T-helper 1 cell (primary cell): ENCODE results near the gene CCDC93.

Source experiments
- DNase-seq, 5 donors: peaks; one replicate each; pipeline ENCODE4 v3.0.0-alpha.2; 2012 to 2020
- total RNA-seq, 4 donors: gene quantifications; one replicate each; lab custom pipeline; 2026; lab: John Stamatoyannopoulos, UW

Gene CCDC93, protein sequence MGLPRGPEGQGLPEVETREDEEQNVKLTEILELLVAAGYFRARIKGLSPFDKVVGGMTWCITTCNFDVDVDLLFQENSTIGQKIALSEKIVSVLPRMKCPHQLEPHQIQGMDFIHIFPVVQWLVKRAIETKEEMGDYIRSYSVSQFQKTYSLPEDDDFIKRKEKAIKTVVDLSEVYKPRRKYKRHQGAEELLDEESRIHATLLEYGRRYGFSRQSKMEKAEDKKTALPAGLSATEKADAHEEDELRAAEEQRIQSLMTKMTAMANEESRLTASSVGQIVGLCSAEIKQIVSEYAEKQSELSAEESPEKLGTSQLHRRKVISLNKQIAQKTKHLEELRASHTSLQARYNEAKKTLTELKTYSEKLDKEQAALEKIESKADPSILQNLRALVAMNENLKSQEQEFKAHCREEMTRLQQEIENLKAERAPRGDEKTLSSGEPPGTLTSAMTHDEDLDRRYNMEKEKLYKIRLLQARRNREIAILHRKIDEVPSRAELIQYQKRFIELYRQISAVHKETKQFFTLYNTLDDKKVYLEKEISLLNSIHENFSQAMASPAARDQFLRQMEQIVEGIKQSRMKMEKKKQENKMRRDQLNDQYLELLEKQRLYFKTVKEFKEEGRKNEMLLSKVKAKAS
- total RNA-seq: 85.5 to 126 (median 104) reads per million in 4 donors

DNA sequence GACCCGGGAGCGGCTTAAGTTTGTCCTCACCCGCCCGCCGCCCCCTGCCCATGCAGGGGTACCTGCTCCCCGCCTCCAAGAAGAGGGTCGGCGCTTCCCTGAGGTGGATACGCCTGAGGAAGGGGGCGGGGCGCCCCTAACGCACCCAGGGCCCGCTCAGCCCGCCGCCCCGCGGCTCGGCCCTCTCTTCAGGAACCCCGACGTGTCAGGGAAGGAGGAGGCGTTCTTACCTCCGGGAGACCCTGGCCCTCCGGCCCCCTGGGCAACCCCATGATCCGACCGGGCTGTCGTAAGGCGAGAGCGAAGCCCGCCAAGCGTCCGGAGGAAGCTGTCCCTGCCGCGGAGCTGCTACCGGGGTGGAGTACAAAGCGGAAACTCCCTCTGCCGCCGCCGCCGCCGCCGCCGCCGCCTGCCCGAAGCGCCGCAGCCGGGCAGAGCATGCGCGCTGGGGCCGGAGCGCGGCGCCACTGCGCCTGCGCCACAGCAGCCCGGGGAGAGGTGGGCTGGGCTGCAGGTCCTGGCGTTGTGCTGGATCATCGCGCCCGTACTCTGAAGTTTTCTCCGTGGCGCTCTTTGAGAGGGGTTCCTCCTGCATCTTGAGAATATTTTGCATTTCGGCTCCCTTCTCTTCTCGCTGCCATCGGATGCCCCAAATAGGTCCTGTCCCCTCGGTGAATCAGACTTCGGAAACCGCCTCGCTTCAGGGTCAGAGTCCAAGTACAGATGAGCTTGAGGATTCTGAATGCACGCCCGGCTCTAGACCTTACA lies at the start of gene CCDC93:
Gene CCDC93, minus strand, starts transcription at position 347 of the 768 bp plus-strand sequence. Its CDS starts 75 bp downstream, at position 272.
- peak; percentile 75 to 91 (median 82) for DNase-seq

DNA sequence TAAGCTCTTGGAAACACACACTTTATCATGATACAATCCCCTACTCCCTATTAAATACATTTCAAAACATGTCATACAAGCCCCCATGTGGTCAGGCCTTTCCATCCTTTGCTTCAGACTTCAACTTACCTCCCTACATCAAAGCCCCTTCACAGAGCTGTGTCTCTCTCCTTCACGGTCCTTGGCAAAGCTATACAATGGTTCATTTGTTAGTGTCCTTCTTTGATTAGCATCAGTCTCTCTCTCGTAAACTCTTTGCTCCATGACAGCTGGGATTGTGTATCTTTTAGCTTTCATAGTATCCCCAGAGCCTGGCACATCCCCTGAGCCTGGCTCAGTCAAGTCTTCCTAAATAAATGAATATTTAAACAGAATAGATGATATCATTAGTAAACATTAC lies 48.8 kb upstream of the CCDC93 start:
- DNase-seq: no peak

DNA sequence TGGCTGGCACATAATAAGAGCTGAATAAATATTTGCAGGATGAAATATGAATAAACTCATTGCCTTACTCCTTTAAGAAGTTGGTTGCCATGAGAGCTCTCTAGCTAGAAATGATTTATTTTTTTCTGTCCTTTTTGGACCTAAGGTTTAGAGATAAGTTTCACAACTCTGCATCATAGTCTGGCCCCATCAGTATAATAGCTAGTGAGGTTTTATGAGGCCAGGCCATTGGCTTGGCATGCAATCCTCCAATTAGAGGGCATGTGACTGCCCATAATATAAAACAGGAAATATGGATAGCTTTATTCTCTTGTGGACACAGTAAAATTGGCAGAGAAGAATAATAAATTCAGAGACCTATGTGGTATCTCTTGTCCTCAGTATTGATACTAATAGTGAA lies 48.2 kb upstream of the CCDC93 start:
- DNase-seq: no peak

DNA sequence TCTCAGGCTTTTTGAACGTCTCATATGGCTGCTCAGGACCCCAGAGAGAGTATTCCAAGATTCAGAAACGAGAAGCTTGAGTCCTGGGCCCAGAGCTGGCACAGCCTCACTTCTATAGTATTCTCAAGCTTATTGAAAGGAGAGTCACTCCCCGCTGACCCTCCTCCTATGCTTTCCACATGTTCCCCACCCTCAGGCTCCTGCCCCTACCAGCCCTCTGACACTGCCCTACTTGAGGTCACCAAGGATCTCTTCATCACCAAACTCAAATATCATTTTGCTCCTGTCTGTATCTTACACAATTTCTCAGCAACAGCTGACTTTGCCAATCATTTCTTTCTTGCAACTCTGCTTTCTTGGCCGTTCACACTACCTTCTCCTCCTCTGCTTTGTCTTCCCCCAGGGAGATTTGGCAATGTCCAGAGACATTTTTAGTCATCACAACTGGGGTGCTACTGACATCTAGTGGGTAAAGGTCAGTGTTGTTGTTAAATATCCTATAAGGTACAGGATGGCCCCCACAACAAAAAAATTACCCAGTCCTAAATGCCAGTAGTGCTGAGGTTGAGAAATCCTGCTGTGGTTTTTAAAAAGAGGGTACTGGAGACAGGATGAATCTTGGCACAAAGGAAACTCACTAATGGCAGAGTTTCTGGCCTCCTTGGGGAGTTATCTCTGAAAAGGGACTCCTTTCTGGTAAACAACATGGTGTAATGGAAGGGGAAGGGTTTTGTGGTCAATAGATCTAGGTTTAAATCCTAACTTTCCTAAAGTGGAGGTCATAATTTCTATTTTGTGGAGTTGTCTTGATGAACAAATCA lies 47.5 kb upstream of the CCDC93 start:
- peak in 1 of 5 donors; percentile 8 for DNase-seq

DNA sequence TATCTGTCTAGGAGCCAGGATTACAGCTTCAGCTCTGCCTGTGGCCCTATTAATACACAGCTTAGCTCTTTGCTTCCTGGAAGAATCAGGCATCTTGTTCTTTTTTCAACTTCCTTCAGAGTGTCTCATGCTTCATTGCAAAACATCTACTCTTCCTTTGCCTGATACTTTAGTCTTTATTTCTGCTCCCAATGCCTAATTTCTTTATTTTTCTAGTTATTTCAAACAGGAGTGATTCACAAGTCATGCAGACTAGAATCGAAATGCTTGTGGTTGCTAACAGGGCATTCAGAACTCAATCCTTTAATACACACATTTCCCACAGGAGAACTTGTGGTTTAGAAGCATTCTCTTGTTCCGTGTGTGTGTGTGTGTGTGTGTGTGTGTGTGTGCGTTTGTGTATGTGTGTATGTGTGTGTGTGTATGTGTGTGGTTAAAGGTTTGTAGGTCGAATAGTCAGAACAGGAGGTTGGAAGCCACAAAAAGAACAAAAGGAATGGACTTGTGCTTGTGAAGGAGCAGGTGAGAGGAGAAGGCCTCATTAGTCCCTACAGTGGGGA lies 46.1 kb upstream of the CCDC93 start:
- DNase-seq: peak in 1 of 5 donors; percentile 24

DNA sequence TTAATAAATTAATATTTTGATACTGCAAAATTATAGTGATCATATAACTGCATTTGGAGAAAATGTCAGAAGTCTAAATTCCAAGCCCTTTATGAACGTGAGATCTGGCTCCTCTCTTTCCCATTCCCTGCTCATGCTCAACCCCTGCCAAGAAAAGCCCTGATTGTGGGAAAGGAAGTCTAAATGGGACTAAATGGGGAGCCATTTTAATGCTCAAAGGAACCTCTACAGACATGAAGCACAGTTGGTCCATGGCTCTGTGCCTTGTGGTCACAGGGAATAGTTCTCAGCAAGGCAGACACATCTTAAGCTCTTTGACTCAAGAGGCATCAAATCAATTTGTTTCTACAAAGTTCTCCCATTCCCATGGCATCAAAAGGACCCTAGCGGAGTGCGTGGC lies 45.1 kb upstream of the CCDC93 start:
- DNase-seq: no peak

DNA sequence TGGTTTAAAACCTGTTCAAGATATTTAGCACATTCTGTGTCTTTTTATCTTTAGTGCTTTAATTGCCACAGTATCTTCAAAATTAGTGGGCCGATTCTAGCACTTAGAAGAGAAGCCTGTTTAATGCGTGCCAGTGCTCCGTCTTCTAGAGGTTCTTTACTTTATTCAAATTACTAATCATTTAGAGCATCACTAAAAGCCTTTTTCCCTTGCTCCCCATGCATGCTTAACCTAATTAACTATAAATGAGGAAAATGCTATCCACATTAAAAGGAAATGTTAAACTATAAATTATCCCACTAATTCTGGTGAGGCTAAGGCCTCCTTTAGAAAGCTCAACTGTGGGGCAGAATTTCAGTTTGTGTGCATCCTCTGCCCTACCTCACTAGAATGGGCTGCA lies 42.9 kb upstream of the CCDC93 start:
- no peak for DNase-seq

DNA sequence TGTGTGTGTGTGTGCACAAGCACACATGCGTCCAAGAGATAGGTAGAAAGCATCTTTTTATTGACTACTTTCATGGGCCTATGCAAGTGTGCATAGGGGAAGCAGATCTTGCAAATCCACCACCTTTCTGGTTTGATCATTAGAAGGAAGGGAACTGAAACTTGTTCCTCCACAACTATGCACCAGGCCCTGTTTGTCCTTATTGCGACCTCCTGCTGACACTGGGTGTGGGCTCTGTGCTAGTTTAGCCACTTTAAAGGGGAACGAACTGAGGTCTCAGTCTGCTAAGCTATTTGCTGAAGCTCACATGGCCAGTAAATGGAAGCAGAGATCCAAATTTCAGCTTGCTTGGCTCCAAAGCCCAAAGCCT lies 42.3 kb upstream of the CCDC93 start:
- no peak for DNase-seq

DNA sequence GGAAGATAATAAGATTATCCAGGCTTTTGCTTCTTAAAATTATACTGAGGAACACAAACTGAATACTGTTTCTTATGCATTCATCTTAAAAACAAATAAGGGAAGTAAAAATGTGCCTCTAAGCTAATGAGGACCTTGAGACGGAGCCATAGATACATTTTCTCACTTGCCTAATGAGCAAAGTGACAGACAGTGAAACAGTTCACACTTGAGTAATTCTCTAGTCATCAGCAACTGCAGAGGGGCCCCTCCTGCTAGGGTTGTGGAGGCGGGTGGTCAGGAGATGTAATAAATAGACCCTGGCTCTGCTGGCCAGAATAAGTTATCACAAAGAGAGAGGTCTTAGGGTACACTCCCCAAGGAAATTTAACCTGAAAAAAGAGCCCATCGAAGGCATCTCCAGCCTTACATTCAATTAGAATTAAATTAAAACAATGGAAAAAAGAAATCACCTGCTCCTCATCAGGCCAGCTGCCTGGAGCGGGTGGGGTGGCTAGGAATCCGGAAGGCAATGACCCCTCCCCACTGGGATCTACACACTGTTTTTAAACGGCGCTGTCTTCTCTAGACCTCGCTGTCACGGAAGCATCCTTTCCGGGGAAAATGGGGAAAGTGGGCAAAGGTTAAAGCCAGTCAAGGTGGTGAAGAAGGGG lies 41.8 kb upstream of the CCDC93 start:
- DNase-seq: no peak

DNA sequence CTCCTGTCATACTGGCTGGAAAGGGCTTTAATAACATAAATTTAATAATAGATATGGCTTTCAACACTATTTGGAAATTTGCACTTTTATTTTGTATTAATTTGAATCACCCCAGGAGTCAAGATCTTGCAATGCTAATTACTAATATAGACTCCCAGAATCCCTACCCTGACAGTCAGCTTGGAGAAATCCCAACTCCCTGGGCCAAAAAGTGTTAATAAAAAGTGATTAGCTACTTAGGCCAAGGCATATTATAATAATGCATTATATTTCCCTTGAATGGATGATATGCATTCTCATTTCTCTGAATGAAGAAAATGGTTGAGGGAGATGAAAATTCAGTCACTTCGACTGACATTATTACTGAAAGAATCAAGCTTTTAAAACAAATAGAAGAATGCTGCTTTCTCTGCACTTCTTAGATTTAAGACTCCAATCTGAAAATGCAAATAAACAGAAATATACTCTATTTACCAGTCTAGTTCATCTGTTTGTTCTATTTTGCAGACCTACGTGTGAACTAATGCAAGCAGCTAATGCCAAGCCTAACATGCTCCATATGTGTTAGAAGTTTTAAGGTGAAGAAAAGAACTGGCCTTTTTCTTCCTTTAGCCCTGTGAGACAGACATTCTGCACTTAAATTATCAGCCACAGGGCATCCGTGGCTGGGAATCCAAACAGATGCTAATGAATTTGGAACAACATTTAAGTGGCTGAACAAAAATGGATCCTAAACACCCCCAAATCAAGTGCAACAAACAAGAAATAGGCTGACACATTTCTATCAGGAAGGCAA lies 40.5 kb upstream of the CCDC93 start:
- no peak for DNase-seq

DNA sequence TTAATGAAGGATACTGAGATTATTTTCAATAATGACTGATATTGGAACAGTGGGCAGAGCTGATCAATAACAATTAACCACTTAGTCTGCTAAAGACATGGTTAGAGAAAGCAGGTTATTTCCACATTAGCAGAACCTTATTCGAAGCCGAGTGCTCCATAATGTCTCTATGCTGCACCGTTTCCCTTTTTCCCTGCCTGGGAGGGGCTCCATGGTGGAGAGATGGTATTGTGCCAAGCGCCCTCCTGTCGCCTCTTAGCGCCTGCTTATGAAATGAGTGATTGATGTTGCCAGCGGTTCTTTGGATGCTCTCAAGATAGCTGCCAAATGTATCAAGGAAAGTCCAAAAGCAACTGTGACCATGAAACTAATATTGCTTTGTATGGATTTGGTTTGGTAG lies 39.8 kb upstream of the CCDC93 start:
- DNase-seq: no peak

DNA sequence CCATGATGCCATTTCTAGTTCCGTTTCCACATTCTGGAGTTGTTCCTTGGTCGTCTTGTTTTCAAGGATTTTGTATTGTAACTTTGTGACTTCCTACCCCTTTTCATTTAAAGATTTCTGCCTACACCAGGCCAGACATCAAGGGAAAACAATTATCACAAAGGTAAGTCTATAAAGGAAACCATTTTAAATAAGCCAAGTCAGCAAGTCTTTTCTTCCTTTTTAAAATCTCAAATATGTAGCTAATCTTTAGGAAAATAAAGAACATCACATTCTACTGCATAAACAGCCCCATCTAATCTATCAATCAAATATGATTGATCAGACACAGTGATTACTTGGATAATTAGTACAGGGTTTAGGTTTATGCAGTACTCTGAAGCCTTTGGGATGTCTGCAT lies 38.6 kb upstream of the CCDC93 start:
- no peak for DNase-seq

DNA sequence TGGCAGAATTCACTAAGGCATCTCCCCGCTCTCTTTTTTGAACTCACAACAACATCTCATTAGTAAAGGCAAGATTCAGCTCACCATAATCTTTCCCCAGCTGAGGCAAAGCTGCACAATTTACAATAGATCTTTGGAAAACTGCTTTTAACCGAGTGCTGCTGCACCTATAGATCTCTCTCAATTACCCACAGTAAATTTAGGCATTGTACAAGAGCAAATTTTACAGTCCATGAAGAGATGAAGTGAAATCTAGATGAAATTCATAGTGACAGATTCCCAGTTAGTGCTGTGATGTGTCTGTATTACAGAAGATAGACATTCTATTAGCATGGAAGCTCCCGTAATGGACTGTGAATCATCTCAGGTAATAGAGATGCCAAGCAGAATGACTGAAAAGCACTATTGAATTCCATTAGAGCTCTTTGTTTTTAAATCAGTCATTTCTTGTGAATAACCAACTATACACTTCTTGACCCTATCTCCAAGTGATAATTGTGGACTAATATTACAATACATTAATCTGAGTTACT lies 38.0 kb upstream of the CCDC93 start:
- no peak for DNase-seq

DNA sequence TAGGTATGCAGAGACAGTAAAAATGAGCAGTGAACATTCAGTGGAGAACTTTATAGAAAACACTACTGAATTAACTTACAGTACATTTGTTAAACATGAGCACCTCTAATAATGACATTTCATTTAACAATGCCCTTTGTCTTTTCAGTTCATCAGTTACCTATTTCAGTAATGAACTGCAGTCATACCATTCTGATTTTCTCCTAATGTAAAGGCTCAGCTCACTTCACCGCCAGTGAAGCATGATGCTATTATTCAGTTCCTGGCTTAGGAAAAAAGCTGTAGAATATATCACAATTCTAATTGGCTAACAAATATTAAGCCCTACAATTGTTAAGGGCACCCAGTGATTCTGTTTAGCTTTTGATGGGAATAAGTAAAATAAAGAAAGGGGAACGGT lies 37.1 kb upstream of the CCDC93 start:
- no peak for DNase-seq

DNA sequence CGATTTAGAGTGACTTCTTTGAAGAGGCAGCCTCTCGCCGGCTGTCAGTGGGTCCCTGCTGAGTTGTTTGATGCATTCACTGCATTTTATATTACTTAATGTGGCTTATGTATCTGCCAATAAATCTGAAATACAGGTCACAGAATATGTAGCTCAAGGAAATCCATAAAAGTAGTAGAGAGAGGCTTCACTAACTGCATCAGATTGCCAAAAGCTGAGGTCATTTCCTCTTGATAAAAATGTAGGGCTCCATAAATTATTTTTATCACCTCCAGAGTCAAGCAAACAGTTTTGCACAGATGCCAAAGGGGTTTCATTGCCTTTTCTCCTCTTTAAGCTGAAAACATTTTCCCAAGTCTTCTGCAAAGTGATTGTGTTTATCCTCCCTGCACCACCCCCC lies 36.5 kb upstream of the CCDC93 start:
- no peak for DNase-seq

DNA sequence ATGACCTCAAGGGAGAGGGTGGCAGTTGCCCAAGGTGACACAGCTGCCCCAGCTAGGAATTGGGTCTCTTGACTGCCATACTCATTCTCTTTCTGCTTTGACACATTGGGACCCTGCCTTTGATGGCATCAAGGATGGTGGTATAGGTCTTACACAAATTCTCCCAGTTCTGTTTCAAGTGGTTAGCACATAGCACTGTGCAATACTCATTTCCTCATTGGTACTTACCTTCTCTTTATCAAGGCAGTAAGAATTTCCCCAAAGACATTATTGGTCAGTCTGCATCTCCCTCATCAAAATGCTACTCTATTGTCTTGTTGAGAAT lies 35.9 kb upstream of the CCDC93 start:
- no peak for DNase-seq

DNA sequence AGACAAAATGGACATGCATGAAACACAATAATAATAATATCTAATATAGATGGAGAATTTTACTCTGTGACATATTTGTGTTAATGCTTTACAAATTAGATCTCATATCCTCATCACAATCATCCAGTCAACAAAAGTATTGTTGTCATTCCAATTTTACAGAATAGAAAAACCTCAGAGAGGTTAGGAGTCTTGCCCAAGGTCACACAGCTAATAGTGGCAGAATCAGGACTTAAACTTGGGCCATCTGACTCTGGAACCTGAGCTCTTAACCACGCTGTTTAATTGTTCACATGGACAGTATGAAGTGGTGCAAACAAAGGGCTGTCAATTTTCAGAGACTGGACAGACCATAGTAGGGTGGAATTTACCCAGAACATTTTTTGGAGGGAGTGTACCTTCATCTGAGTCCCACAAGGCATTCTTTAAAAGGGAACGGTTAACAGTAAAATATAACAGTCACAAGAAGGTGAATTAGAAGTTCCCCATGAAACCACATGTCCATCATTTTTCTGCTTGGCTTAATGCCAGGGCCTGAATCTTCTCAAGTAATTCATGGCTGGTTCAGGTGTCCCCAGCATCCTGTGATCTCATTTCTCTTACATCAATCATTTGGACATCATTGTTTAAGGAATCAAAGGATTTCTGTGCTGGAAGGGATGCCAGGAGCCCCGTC lies 35.4 kb upstream of the CCDC93 start:
- no peak for DNase-seq

DNA sequence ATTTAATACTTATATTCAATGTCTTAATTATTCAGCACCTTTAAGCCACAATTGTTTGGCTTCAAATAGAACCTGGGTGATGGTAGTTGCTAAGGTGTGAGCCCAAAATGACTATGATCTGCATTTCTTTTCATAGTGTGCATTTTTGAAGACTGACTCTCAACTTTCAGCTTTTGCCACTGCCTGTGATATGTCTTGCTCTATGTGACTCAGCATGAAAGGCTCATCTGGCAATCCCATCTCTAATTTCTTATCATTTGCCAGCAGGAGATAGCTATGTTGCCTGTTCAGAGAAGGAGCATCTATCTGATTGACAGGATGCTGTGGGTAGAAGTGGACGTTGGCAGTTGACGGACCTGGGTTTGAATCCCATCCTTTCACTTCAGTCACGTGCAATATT lies 34.5 kb upstream of the CCDC93 start:
- no peak for DNase-seq

DNA sequence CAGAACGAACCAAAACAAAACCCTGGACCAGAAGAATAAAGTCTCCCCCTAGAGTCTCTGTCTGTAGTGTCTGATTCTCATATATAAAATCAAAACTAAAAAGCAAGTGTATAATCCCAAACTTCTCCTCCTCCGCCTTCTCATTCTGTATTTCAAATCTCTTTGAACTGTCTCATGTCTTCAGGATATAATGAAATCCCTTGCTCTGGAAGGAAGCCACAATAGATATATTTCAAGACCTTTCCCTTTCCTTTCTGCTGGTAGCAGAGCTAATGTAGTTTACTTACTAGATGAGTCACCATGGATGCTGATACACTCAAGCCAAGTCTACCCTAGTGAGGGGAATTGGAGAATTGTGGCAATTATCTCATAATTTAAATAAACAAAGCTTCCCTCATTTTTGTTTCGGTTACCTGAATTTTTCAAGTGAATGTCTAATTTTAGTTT lies 33.5 kb upstream of the CCDC93 start:
- DNase-seq: no peak

DNA sequence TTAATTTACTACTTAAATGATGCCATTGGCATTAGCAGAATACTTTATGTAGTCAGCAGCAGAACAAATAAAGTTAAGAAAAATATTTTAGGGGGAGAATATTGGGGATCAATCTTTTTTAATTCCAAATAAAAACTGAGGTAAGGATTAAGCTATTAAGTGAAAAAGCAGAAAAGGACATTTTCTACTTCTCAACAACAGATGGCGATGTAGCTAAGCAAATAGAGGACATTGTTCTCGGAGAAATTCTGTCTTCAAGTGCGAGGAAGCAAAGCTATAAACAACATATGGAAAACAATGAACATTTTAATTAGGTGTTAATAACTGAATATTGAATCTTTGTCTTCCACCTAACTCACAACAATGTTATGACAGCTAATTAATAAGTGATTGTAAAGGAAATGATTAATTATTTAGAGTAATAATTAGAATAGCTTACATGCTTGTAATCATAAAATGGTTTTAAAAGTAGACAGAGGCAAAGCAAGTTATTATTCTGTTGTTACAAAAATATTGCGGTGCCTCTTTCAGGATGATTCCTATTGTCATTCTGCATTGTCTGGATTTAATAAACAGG lies 32.9 kb upstream of the CCDC93 start:
- peak in 1 of 5 donors; percentile 19 for DNase-seq
